GM12864 (cell line): Measurements from ENCODE around the gene TMPRSS11D.

Source experiments
- DNase-seq: peaks from one replicate; pipeline ENCODE4 v3.0.0-alpha.2; 2011; ENCODE audit warnings: low read depth
- H3K4me3 ChIP-seq: 2 replicates; pipeline ENCODE4 v1.5.1; 2011; ENCODE audit warnings: mild to moderate bottlenecking, low read depth, low read length, control low read depth
- CTCF ChIP-seq: IDR thresholded peaks from 2 replicates; pipeline ENCODE4 v1.5.1; 2011; ENCODE audit warnings: low read depth, mild to moderate bottlenecking, moderate library complexity, low read length, control low read depth, inconsistent platforms; ENCODE audit errors: missing control alignments

Gene TMPRSS11D

GRCh38 chr4:67892905-67893304 is 9.1 kb upstream of the TMPRSS11D start:
- TF ChIP-seq CTCF: no peak
- no peak overlapping the region for H3K4me3 ChIP-seq
- no peak for DNase-seq

- no peak for DNase-seq
- TF ChIP-seq CTCF: no peak
- no peak overlapping the region for H3K4me3 ChIP-seq
Observed at GRCh38 chr4:67892253-67892652, 8.5 kb upstream of the TMPRSS11D start.

GRCh38 chr4:67891645-67892044 is 7.8 kb upstream of the TMPRSS11D start:
- no peak overlapping the region for H3K4me3 ChIP-seq
- no peak for TF ChIP-seq CTCF
- DNase-seq: no peak

GRCh38 chr4:67886281-67886680 is 2.5 kb upstream of the TMPRSS11D start:
- DNase-seq: no peak
- TF ChIP-seq CTCF: no peak
- H3K4me3 ChIP-seq: no peak overlapping the region

GRCh38 chr4:67885762-67886161 is 2.0 kb upstream of the TMPRSS11D start:
- DNase-seq: no peak
- TF ChIP-seq CTCF: no peak
- H3K4me3 ChIP-seq: no peak overlapping the region

GRCh38 chr4:67884701-67885100 is 899 bp upstream of the TMPRSS11D start:
- TF ChIP-seq CTCF: no peak
- no peak overlapping the region for H3K4me3 ChIP-seq
- DNase-seq: no peak

- DNase-seq: no peak
- H3K4me3 ChIP-seq: no peak overlapping the region
- TF ChIP-seq CTCF: no peak
Observed at GRCh38 chr4:67883458-67883857, 344 bp downstream of the TMPRSS11D start.
